Bronchial epithelial cell (primary cell): Measurements from ENCODE around the gene SIGLEC8. TPM values are rescaled to one million over a fixed set of nuclear protein-coding genes. Genes with fewer than 3 reads are reported as not detected.
"Not testable (repeated sequence)": the region's sequence is repeated elsewhere in the genome, so short reads cannot be mapped to it uniquely, and the experiment has no call there.

Source experiments
- DNase-seq: peaks from one replicate; pipeline ENCODE4 v3.0.0-alpha.2; 2010; ENCODE audit warnings: low read depth
- FAIRE-seq: peaks from 2 replicates; lab custom pipeline; 2011; peaks lifted over from hg19 to GRCh38; lab: Jason Lieb, UNC
- H3K27me3 ChIP-seq: 2 replicates; pipeline ENCODE4 v1.5.1; 2011; ENCODE audit warnings: low read length; ENCODE audit not compliant: control insufficient read depth, insufficient read depth
- H3K36me3 ChIP-seq: 2 replicates; pipeline ENCODE4 v1.5.1; 2011; ENCODE audit warnings: low read length; ENCODE audit not compliant: control insufficient read depth, insufficient read depth
- H3K4me3 ChIP-seq: 2 replicates; pipeline ENCODE4 v1.5.1; 2011; ENCODE audit warnings: mild to moderate bottlenecking, low read depth, low read length, control low read depth
- total RNA-seq: library from RNA; depleted of rRNA; stranded (reverse); fragments of >200 nt; gene quantifications from 2 replicates; pipeline ENCODE4 v1.2.1, GENCODE V29; 2014
- TF ChIP-seq, protein P1 (sequence below): IDR thresholded peaks from 2 replicates; pipeline ENCODE4 v1.5.1; 2011; ENCODE audit warnings: mild to moderate bottlenecking, moderate library complexity, low read length, control low read depth, inconsistent platforms; ENCODE audit not compliant: insufficient read depth, severe bottlenecking

SIGLEC8 gene
- total RNA-seq, 1 donor from 2014 or later: not detected

DNA sequence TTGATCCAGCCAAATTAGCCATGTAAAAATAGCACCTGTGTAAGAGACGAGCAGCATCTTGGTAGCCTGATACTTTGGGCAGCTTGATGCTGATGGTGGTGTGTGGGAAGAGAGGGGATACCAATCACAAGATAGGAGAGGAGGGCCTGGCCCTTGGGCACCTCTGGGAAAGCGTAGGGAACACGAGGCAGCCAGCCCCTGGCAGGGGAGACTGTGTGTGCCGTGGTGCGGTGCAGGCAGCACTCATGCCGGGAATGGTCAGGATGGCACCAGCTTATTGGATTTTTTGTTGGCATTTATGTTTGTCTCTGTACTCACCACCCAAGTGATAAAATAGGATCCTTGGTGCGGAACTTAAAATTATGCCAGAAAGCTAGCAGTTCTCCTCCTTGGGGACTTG is 10.2 kb downstream of the SIGLEC8 start:
- TF ChIP-seq, protein P1, sequence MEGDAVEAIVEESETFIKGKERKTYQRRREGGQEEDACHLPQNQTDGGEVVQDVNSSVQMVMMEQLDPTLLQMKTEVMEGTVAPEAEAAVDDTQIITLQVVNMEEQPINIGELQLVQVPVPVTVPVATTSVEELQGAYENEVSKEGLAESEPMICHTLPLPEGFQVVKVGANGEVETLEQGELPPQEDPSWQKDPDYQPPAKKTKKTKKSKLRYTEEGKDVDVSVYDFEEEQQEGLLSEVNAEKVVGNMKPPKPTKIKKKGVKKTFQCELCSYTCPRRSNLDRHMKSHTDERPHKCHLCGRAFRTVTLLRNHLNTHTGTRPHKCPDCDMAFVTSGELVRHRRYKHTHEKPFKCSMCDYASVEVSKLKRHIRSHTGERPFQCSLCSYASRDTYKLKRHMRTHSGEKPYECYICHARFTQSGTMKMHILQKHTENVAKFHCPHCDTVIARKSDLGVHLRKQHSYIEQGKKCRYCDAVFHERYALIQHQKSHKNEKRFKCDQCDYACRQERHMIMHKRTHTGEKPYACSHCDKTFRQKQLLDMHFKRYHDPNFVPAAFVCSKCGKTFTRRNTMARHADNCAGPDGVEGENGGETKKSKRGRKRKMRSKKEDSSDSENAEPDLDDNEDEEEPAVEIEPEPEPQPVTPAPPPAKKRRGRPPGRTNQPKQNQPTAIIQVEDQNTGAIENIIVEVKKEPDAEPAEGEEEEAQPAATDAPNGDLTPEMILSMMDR: no peak
- Histone ChIP-seq H3K27me3 (no peaks in the 10 kb centered on the region), H3K4me3 (no peak overlapping the region), H3K36me3 (no peaks in the 10 kb centered on the region)
- DNase-seq (no peak), FAIRE-seq (no peak)

DNA sequence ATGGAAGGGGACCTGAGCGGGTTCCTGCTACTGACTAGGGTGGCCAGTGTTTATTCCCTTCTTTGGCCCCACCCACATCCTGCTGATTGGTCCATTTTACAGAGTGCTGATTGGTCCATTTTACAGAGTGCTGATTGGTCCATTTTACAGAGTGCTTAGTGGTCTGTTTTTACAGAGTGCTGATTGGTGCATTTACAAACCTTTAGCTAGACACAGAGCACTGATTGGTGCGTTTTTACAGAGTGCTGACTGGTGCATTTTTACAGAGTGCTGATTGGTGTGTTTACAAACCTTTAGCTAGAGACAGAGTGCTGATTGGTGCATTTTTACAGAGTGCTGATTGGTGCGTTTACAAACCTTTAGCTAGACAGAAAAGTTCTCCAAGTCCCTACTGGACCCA is 10.7 kb downstream of the SIGLEC8 start:
- FAIRE-seq, H3K36me3 ChIP-seq, DNase-seq, H3K27me3 ChIP-seq, H3K4me3 ChIP-seq: not testable (repeated sequence)

DNA sequence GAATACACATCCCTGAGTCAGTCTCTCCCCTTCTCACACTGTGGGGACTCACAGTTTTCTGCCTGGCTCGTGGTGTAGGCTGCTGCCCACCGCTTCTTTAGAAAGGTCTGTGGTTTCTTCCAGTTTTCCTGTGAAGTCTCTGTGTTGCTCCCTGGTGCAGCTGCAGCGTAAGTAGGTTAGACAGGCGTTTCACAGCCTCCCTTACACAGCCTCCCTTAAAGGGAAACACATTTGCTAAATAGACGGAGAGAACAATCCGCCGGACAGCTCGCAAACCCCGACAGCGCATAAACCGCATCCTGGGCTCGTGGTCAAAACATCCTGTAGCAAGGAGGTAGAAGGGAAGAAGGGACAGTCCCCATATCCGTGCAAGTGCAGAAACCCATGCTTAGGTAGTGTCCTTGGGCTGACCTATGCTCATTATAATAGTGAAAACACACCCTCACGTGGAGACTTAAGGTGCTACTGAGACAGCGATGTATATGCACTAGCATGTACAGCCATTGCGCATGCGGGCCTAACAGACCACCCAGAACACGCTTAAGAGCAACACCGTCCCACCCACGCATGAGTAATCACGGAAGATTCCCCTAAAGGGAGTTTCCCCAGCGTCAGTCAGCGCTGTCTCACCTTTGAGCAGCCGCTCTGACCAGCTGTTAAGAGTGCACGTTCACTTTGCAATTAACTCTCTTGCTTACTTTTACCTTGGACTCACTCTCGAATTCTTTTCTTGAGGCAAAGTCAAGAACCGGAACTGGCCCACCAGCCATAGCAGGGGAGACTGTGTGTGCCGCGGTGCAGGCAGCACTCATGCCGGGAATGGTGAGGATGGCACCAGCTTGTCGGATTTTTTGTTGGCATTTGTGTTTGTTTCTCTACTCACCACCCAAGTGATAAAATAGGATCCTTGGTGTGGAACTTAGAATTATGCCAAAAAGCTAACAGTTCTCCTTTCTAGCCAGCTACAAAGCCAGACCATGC is 16.6 kb downstream of the SIGLEC8 start:
- no peak overlapping the region for H3K4me3 ChIP-seq
- no peak for DNase-seq
- peak; percentile 76 for FAIRE-seq

DNA sequence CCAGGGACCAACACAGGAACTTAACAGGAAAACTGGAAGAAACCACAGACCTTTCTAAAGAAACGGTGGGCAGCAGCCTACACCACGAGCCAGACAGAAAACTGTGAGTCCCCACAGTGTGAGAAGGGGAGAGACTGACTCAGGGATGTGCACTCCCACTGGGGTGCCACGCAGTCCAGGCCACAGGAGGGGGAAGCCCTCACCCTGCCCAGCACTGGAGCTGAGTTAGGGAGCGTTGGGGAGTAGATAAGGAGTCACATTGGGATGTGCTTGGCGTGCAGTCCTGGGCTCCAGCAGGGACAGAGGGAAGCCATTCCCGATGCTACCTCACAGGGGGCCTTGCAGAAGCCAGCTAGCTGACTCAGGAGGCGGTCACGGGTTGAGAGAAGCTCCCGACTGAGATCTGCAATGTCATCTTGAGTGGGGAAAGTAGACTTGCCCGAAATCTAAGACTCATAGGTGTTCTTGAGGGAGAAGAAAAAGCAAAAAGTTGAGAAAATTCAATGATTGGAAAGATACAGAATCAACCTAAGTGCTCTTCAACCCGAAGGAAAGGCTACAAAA is 17.3 kb downstream of the SIGLEC8 start:
- Histone ChIP-seq H3K27me3 (no peaks in the 10 kb centered on the region), H3K4me3 (no peak overlapping the region), H3K36me3 (no peaks in the 10 kb centered on the region)
- DNase-seq (no peak), FAIRE-seq (no peak)
- TF ChIP-seq, protein P1: no peak

More for the DNA sequence above, 16.6 kb downstream of the SIGLEC8 start:
- H3K27me3 ChIP-seq: no peaks in the 10 kb centered on the region
- no peaks in the 10 kb centered on the region for H3K36me3 ChIP-seq
- TF ChIP-seq, protein P1: no peak

DNA sequence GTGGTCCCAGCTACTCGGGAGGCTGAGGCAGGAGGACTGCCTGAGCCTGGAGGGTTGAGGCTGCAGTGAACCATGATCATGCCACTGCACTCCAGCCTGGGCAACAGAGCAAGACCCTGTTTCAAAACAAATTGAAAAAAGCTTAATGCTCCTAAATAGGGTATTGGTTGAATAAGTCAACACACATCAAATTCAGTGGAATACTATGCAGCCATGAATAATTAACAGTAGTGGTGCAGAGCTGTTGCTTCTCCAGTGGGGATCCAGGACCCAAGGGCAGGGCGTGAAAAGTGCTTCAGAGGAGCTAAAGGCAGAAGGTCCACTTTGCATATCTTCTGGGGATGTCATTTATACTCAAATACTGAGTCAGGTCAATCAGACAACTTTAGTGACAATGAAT is 18.2 kb downstream of the SIGLEC8 start:
- no peak overlapping the region for H3K4me3 ChIP-seq
- no peaks in the 10 kb centered on the region for H3K27me3 ChIP-seq
- H3K36me3 ChIP-seq: no peaks in the 10 kb centered on the region
- TF ChIP-seq, protein P1: no peak
- DNase-seq (no peak), FAIRE-seq (no peak)

DNA sequence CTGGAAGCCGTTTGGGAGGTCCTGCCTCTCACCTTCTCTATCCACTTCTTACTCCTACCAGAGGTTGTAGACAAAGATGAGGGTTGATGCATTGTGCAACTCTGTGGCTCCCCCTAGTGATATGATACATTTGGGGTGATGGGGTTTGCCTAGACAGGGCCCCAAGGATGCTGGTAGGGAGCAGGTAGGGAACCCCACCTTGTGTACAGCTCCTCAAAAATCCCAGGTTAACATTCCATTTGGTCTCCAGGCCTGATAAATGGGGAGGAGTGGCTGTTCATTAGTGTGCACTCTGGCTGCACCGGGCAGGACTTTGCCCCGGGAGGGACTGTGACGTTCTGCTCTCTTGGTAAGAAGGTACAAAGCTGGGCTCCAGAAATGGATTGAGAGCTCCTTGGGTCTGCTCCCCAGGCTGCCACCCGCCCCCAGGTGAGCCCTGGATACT is 19.2 kb downstream of the SIGLEC8 start:
- DNase-seq: peak; percentile 2
- Histone ChIP-seq H3K27me3 (no peaks in the 10 kb centered on the region), H3K36me3 (no peaks in the 10 kb centered on the region), H3K4me3 (no peak overlapping the region)
- TF ChIP-seq, protein P1: no peak
- no peak for FAIRE-seq
